ENCODE results near the gene TIGD4. TPM values are rescaled to one million over a fixed set of nuclear protein-coding genes. Genes with fewer than 3 reads are reported as not detected.
A peak's percentile ranks its signal among the peaks of the same experiment; 100 is the strongest.

The TIGD4 gene
- total and polyA plus RNA-seq, 7 donors: 0.03 to 0.56 (median 0.12) TPM; not detected in 1

GRCh38 chr4:152735906-152736305, 43.6 kb downstream of the TIGD4 start:
- Histone ChIP-seq H3K9me3 (no peaks in the 10 kb centered on the region), H3K36me3 (ENCODE audit: insufficient read depth in 1 of 2, low read depth in 1 of 2) (no peaks in the 10 kb centered on the region), H3K27me3 (ENCODE audit: insufficient read depth in 3 of 3, low read length in 2 of 3) (no peaks in the 10 kb centered on the region), H3K4me1 (no peaks in the 10 kb centered on the region), H3K27ac (no peak overlapping the region), H3K4me3 (no peak overlapping the region)
- intact Hi-C loops (cut with DNase I): loop anchor here (1.0 to 10.0 kb wide), 5 partner anchors 55 to 329 kb away; no protein-coding TSS in a partner anchor
- ATAC-seq (no peak), DNase-seq (no peak)
- TF ChIP-seq CTCF (IDR thresholded peaks at IDR 0.05): no peak
- whole genome bisulfite sequencing, 3 donors: 46 to 60% (median 50%) methylated on average over 3 of the region's 3 CpGs

DNA sequence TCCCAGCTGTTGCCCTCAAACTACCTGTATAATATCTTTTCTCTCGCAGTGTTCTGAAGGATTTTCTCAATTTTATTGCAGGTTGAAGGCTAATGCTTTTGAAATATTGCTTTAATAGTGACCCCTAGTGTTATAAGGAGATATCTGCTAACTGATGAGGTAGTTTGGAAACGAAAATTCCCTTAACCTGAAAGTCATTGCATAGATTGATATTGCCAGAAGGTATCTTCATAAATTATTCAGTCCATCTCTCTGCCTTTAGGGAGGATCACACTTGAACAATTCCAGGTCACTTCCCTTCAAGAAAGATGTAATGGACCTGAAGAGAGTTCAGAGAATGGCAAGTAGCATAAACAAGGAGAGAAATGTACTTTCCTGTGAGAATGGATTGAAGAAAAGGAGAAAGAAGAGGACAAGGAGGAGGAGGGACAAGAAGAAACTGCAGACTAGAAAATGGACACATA, 44.1 kb downstream of the TIGD4 start:
- ATAC-seq: peak in 2 of 4 donors; percentile 58 to 74
- DNase-seq: no peak
- no peaks in the 10 kb centered on the region for H3K27me3 ChIP-seq (ENCODE audit: insufficient read depth in 3 of 3, low read length in 2 of 3)
- WGBS, 3 donors: 7 to 11% (median 10%) methylated on average over 2 of the region's 2 CpGs
- H3K4me3 ChIP-seq: no peak overlapping the region
- TF ChIP-seq CTCF (IDR thresholded peaks at IDR 0.05): peak; percentile 60
- no peak overlapping the region for H3K27ac ChIP-seq
- H3K4me1 ChIP-seq: no peaks in the 10 kb centered on the region
- intact Hi-C loops (cut with DNase I): loop anchor here (1.0 to 10.0 kb wide), 4 partner anchors 101 to 328 kb away; no protein-coding TSS in a partner anchor
- H3K9me3 ChIP-seq: no peaks in the 10 kb centered on the region
- H3K36me3 ChIP-seq (ENCODE audit: insufficient read depth in 1 of 2, low read depth in 1 of 2): no peaks in the 10 kb centered on the region

DNA sequence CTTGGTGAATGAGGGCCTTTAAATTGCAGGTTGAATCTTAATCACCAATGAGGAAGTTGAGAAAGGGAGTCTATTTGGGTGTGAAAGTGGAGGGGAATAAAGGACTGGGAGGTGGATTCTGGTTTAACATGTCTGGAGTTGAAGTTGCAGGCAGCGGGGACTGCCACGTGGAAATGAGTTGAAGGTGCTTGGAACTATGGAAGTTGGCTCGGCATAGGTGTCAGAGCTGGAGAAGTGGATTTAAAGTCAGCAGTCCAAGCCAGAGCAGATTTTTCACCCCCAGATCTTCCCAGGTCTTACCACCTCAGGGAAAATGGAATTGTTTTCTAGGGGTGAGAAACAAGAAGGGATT, 44.9 kb downstream of the TIGD4 start:
- ATAC-seq: no peak
- H3K27me3 ChIP-seq (ENCODE audit: insufficient read depth in 3 of 3, low read length in 2 of 3): no peaks in the 10 kb centered on the region
- H3K4me3 ChIP-seq: no peak overlapping the region
- no peak for DNase-seq
- TF ChIP-seq CTCF (IDR thresholded peaks at IDR 0.05): no peak
- intact Hi-C loops (cut with DNase I): loop anchor here (1.0 to 10.0 kb wide), 4 partner anchors 100 to 327 kb away; no protein-coding TSS in a partner anchor
- no peaks in the 10 kb centered on the region for H3K9me3 ChIP-seq
- 62 to 73% (median 64%) methylated on average over 3 of the region's 3 CpGs for WGBS, 3 donors
- H3K36me3 ChIP-seq (ENCODE audit: insufficient read depth in 1 of 2, low read depth in 1 of 2): no peaks in the 10 kb centered on the region
- no peaks in the 10 kb centered on the region for H3K4me1 ChIP-seq
- H3K27ac ChIP-seq: no peak overlapping the region

- Histone ChIP-seq H3K27ac (no peak overlapping the region), H3K9me3 (no peaks in the 10 kb centered on the region), H3K4me3 (no peak overlapping the region), H3K36me3 (ENCODE audit: insufficient read depth in 1 of 2, low read depth in 1 of 2) (no peaks in the 10 kb centered on the region), H3K27me3 (ENCODE audit: insufficient read depth in 3 of 3, low read length in 2 of 3) (no peaks in the 10 kb centered on the region), H3K4me1 (no peaks in the 10 kb centered on the region)
- DNase-seq (no peak), ATAC-seq (no peak)
- intact Hi-C loops (cut with DNase I): loop anchor here (2.0 to 10.0 kb wide), 2 partner anchors 99 to 233 kb away; no protein-coding TSS in a partner anchor
- WGBS, 3 donors: 74 to 79% (median 78%) methylated on average over 5 of the region's 5 CpGs
- no peak for TF ChIP-seq CTCF (IDR thresholded peaks at IDR 0.05)
Observed at GRCh38 chr4:152734015-152734698, 45.4 kb downstream of the TIGD4 start.

Measured in psoas muscle (tissue), 8 donors.